BE2C (cell line): ENCODE measurements around the gene IRF1.

Experiments
- DNase-seq: peaks from one replicate; pipeline ENCODE4 v3.0.0-alpha.2; 2020
- H3K27me3 ChIP-seq: fragments of 250-450 bp; sonication (Bioruptor Pico); 2 replicates; pipeline ENCODE4 v1.5.1; 2020; ENCODE audit warnings: mild to moderate bottlenecking
- H3K36me3 ChIP-seq: fragments of 250-450 bp; sonication (Bioruptor Pico); 2 replicates; pipeline ENCODE4 v1.5.1; 2020; ENCODE audit warnings: mild to moderate bottlenecking
- H3K4me1 ChIP-seq: fragments of 250-450 bp; sonication (Bioruptor Pico); 2 replicates; pipeline ENCODE4 v1.5.1; 2020
- H3K4me3 ChIP-seq: 2 replicates; pipeline ENCODE4 v1.5.1; 2011; ENCODE audit warnings: low read depth, low read length
- H3K9me3 ChIP-seq: fragments of 250-450 bp; sonication (Bioruptor Pico); 2 replicates; pipeline ENCODE4 v1.5.1; 2020
- TF ChIP-seq, protein P1 (sequence below): IDR thresholded peaks from 2 replicates; pipeline ENCODE4 v1.5.1; 2012; ENCODE audit warnings: mild to moderate bottlenecking, low read depth, low read length

IRF1 gene

DNA sequence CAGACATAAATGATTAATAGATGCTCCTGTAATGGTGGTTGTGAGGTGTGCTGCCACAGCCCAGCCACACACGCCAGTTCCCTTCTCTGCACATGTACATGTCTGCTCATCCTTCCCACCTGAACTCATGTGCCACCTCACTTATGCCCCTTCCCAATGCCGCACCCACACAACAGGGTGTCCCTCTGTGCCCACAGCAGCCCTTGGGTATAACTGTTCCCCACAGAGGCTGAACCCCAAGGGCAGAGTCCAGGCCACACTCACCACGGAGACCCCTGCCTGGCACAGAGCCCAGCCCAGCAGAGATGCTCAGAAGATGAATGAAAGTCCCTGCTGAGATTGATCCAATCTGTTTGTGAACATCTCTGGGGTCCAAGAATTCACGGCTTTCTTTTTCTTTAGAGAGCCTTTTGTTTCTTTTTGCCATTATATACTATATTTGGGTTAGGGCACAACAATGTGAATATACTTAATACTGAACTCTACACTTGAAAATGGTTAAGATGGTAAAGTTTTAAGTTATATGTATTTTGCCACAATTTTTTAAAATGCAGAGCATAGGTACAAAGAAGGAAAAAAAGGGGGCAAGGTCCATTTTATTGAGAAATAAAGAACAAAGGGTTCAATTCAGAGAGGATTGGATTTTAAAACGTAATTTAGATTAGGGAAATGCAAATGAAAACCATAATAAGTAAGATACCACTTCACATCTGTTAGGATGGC, 29.6 kb downstream of the IRF1 start:
- no peaks in the 10 kb centered on the region for H3K4me1 ChIP-seq
- DNase-seq = no peak
- no peaks in the 10 kb centered on the region for H3K27me3 ChIP-seq
- TF ChIP-seq, protein P1, sequence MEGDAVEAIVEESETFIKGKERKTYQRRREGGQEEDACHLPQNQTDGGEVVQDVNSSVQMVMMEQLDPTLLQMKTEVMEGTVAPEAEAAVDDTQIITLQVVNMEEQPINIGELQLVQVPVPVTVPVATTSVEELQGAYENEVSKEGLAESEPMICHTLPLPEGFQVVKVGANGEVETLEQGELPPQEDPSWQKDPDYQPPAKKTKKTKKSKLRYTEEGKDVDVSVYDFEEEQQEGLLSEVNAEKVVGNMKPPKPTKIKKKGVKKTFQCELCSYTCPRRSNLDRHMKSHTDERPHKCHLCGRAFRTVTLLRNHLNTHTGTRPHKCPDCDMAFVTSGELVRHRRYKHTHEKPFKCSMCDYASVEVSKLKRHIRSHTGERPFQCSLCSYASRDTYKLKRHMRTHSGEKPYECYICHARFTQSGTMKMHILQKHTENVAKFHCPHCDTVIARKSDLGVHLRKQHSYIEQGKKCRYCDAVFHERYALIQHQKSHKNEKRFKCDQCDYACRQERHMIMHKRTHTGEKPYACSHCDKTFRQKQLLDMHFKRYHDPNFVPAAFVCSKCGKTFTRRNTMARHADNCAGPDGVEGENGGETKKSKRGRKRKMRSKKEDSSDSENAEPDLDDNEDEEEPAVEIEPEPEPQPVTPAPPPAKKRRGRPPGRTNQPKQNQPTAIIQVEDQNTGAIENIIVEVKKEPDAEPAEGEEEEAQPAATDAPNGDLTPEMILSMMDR = no peak
- H3K4me3 ChIP-seq = no peak overlapping the region
- no peaks in the 10 kb centered on the region for H3K36me3 ChIP-seq
- H3K9me3 ChIP-seq = no peaks in the 10 kb centered on the region

DNA sequence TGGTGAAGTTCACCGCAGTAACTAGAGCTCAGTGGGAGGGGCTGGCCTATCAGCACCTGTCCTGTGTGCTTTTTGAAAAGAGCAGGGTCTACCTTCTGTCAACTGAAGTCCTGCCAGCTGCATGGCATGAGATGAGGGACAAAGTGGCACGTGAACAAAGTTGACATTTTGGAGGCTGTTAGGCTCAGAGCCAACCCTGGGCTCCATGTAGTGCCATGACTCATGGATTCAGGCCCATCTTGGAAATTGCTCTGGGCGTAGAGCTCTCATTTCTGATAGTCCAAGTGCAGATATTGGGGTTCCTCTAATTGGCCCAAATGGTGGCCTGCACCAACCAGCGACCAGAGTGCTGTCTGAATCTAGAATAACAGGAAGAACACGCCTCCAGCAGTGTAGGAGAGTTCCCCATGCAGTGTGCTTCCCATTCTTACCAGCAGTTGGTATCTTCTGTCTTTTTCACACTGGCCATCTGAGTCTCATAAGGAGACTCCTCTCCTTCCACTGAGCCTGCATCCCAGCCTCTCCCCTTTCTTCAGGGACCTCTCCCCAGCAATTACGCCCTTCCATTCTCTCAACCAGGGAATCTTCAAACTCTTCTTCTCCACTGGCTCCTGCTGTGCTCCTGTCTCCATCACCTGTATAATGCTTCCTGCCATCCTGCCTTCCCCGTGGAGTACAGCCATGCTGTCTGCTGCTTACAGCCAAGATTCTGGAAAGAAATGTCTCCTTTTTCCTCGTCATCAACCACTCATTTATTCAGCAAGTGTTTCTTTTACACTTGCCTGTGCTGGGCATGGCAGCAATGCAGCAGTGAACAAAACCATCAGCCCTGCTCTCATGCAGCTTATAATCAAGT, 30.4 kb downstream of the IRF1 start:
- no peaks in the 10 kb centered on the region for H3K4me1 ChIP-seq
- DNase-seq = no peak
- no peaks in the 10 kb centered on the region for H3K36me3 ChIP-seq
- no peaks in the 10 kb centered on the region for H3K9me3 ChIP-seq
- TF ChIP-seq, protein P1 = peak; percentile 22
- H3K27me3 ChIP-seq = no peaks in the 10 kb centered on the region
- H3K4me3 ChIP-seq = no peak overlapping the region

DNA sequence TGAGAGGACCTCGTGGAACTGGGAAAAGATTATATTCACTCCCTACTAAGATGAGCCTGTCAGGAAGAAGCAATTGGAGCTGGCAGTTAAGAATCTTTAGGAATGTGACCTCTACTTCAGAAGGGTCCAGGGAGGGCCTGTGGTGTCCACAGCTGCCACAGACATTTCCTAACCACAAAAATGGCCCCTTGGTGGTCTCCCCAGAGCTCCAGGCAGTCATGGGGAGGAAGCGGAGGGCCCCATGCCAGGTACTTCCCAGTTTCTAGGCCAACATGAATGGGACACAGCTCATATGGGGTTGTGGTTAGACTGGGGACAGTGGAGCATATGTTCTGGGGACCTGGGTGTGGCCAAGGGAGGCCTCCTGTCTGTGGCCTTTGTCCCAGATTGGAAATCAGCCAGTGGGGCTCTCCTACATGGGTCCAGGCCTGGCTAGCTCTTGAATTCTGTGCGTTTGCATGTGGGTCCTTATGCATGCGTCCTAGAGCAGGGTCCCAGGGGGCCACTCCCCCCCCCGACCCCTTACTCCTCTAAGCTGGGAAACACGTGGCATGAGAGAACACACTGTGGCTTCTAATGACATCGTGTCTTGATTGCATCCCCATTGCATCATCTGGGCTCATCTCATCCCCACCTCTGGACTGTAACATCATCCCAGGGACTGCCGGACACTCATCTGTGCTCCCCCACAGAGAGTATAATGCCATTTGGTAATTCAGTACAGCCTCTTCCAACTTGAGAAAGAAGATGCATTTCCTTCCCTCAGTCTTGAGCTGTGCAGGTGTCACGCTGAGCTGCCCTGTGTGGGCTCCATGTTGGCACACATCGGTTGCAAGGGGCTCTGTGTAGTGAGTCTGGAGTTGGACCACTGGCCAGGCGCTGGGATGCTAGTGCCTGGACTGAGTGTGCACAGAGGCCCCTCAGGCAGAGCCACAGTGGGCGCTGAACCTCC, 31.3 kb downstream of the IRF1 start:
- TF ChIP-seq, protein P1 = no peak
- Histone ChIP-seq H3K27me3 (no peaks in the 10 kb centered on the region), H3K36me3 (no peaks in the 10 kb centered on the region), H3K9me3 (no peaks in the 10 kb centered on the region), H3K4me3 (no peak overlapping the region), H3K4me1 (no peaks in the 10 kb centered on the region)
- DNase-seq = no peak

DNA sequence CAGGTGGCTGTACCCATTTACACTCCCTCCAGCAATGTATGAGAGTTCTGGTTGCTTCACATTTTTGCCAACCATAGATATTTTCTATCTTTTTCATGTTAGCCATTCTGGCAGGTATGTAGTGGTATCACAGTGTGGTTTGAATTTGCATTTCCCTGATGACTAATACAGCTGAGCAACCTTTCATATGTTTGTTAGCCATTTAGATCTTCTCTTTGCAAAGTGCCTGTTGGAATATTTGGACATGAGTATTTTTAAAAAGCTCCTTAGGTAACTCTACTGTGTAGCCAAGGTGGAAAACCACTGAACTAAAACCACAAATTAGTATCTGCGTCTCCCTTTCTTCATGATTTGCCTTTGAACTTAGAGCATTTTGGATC, 31.9 kb downstream of the IRF1 start:
- Histone ChIP-seq H3K4me1 (no peaks in the 10 kb centered on the region), H3K27me3 (no peaks in the 10 kb centered on the region), H3K4me3 (no peak overlapping the region), H3K9me3 (no peaks in the 10 kb centered on the region), H3K36me3 (no peaks in the 10 kb centered on the region)
- TF ChIP-seq, protein P1 = no peak
- no peak for DNase-seq

DNA sequence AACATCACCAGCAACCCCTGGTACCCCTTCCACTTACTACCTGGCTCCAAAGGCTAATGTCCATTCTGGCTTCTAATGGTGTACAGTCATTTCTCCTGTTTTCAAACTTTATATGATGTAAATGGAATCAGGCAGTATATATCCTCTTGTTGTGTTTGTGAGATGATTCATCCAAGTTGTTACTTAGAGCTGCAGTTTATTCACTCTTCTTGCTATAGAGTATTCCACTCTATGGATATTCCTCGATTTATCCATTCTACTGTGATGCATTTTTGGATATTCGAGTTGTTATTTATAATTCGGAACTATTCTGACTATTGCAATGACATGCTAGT, 32.4 kb downstream of the IRF1 start:
- TF ChIP-seq, protein P1 = no peak
- Histone ChIP-seq H3K4me3 (no peak overlapping the region), H3K9me3 (no peaks in the 10 kb centered on the region; the same call in 1 of the 2 replicates), H3K4me1 (no peaks in the 10 kb centered on the region), H3K27me3 (no peaks in the 10 kb centered on the region), H3K36me3 (no peaks in the 10 kb centered on the region)
- DNase-seq = no peak
